Subcutaneous adipose tissue (tissue), 4 donors: Measurements from ENCODE around the gene RPS19BP1. TPM values are rescaled to one million over a fixed set of nuclear protein-coding genes. Genes with fewer than 3 reads are reported as not detected.

Experiments
- total RNA-seq, 4 donors: library from RNA; depleted of rRNA; stranded (reverse); fragments of >200 nt; gene quantifications; one replicate each; pipeline ENCODE4 v1.1.0, GENCODE V29; 2016
- TF ChIP-seq, protein P1 (sequence below): fragments of 450-650 bp; IDR thresholded peaks from one replicate; pipeline ENCODE4 v1.5.1; 2016; ENCODE audit warnings: low read depth, mild to moderate bottlenecking, control low read depth, antibody characterized with exemption, moderate library complexity

RPS19BP1 gene
- 100 to 1,000 TPM; 107 to 229 (median 159) TPM for total RNA-seq

DNA sequence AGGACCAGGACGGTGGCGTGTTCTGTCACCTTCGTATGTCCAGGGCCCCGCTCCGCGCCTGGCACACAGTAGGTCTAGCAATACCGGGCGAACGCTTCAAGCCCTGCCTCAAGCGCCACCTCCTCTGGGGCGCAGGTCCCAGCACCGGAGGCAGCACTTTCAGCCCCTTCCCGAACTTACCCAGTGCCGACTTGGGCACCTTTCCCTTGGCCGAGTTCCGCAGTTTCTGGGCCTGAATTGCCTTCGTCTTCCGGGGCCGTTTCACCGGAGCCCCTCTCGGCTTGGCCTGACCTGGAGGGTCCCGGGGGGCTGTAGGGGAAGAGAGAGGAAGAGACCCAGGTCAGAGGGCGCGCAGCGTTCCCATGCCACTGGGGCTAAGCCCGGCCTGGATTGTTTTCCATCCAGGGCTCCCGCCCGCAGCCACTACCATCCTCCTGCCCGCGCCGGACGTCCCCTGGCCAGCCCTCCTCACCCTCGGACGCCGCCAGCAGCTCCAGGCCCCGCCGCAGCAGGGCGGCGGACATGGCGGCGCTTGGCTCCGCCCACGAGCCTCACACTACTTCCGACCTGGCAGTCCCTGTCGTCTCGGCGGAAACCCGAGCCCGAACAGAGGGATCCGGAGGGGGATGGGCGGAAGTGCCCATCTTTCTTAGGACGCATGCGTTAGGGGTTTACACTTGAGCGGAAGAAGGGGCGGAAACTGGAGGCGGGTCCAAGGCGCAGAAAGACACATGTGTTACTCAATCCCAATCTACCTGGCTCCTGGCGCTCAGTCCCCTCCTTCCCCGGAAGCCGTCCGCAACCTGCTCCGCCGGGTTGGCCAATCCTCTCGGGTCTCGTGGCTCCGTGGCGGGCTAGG is at the start of gene RPS19BP1:
Gene RPS19BP1, minus strand, starts transcription at position 534 of the 859 bp plus-strand sequence. Its CDS starts 10 bp downstream, at position 524.
- TF ChIP-seq, protein P1, sequence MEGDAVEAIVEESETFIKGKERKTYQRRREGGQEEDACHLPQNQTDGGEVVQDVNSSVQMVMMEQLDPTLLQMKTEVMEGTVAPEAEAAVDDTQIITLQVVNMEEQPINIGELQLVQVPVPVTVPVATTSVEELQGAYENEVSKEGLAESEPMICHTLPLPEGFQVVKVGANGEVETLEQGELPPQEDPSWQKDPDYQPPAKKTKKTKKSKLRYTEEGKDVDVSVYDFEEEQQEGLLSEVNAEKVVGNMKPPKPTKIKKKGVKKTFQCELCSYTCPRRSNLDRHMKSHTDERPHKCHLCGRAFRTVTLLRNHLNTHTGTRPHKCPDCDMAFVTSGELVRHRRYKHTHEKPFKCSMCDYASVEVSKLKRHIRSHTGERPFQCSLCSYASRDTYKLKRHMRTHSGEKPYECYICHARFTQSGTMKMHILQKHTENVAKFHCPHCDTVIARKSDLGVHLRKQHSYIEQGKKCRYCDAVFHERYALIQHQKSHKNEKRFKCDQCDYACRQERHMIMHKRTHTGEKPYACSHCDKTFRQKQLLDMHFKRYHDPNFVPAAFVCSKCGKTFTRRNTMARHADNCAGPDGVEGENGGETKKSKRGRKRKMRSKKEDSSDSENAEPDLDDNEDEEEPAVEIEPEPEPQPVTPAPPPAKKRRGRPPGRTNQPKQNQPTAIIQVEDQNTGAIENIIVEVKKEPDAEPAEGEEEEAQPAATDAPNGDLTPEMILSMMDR, result no peak

GRCh38 chr22:39581303-39581702 is 48.8 kb upstream of the RPS19BP1 start:
- TF ChIP-seq, protein P1, result no peak

- TF ChIP-seq, protein P1, result no peak
Observed at GRCh38 chr22:39580795-39581194, 48.2 kb upstream of the RPS19BP1 start.

- TF ChIP-seq, protein P1, result no peak
Observed at GRCh38 chr22:39580006-39580441, 47.5 kb upstream of the RPS19BP1 start.

- TF ChIP-seq, protein P1, result no peak
Observed at GRCh38 chr22:39577900-39578299, 45.4 kb upstream of the RPS19BP1 start.

DNA sequence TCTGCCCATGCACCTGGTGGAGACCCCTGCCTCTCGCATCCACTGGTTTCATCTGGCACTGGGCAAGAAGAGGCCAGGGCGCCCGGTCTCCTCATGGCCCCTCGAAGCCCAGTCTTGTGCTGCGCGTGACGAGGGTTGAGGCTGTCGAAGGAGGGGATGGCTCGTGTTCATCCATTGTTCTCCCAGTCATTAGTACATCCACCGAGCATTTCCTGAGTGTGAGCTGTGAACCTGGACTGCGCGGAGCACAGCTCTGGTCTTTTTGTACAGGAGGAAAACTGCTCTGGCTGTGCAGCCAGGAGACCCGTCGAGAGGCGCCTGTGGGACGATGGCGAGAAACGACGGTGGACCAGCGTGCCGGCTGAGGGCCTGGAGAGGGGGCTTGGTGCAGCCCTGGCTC is 44.8 kb upstream of the RPS19BP1 start:
- TF ChIP-seq, protein P1, result no peak

GRCh38 chr22:39576027-39576426 is 43.5 kb upstream of the RPS19BP1 start:
- TF ChIP-seq, protein P1, result no peak
